H1 (cell line): ENCODE results near the gene ACVR1. TPM values are rescaled to one million over a fixed set of nuclear protein-coding genes. Genes with fewer than 3 reads are reported as not detected.

Source experiments
- CBX8 ChIP-seq: fragments of 300-800, 300-1000 bp; sonication (generic); IDR thresholded peaks from 2 replicates; pipeline ENCODE4 v1.7.1; 2016; ENCODE audit warnings: low read depth, low read length, borderline replicate concordance
- SRF ChIP-seq: IDR thresholded peaks from 2 replicates; pipeline ENCODE4 v1.6.1; 2011; ENCODE audit warnings: mild to moderate bottlenecking, low read depth, low read length, moderate library complexity
- SUZ12 ChIP-seq: fragments of 200-600 bp; sonication (generic); IDR thresholded peaks from 2 replicates; pipeline ENCODE4 v1.6.1; 2012; ENCODE audit warnings: mild to moderate bottlenecking, inconsistent platforms, low read length, moderate library complexity, mixed read lengths
- TAF1 ChIP-seq: IDR thresholded peaks from 2 replicates; pipeline ENCODE4 v1.6.1; 2011; ENCODE audit warnings: mild to moderate bottlenecking, low read depth, low read length
- polyA plus RNA-seq, 7 experiments: library from polyadenylated mRNA; depleted of rRNA in 3 of 7; stranded (reverse) in 5 of 7; unstranded in 2 of 7; fragments of >200 nt in 5 of 7; fragments of 200-250 nt in 2 of 7; gene quantifications; 1 replicate in 5 of 7; 2 replicates in 1 of 7; 4 replicates in 1 of 7; pipeline versions ENCODE4 v1.2.1 to v1.2.3, GENCODE V29; 2011 to 2013; ENCODE audit warnings: missing spikeins in 2 of 7, mixed read lengths in 2 of 7
- total RNA-seq: library from RNA; stranded (reverse); fragmentation: NEBNext Ultra II Directional; extraction: Animal tissue kit (Norgen Biotek cat#: 25700); gene quantifications from 2 replicates; pipeline ENCODE4 v1.2.1, GENCODE V29; 2021

Gene ACVR1
- total and polyA plus RNA-seq, 2 of the 8 experiments (the other 6 are each of a cell fraction or from before 2014, with no cell fraction given) = 8.5 to 17.7 TPM

DNA sequence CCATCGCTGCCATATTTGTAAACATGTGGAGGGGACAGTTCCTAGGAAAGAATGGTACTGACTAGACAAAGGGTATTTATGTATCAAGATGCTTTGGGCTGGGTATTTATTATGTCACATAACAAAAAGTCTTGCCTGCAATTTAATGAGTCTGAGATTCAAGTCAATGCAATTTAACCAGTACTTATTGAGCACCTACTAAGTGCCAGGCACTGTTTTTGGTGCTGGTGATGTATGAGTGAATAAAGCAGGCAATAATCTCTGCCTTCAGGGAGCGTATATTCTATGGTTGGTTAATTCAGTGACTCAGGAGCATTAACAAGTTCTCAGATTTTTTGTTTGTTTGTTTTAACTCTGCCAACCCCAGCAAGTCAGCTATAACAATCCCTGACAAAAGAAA is 24.6 kb upstream of the ACVR1 start (continued):
- no peak for TF ChIP-seq SRF
- TF ChIP-seq CBX8 = no peak
- no peak for TF ChIP-seq TAF1
- no peak for TF ChIP-seq SUZ12
